ENCODE data around the gene TRAF6.

The TRAF6 gene

DNA sequence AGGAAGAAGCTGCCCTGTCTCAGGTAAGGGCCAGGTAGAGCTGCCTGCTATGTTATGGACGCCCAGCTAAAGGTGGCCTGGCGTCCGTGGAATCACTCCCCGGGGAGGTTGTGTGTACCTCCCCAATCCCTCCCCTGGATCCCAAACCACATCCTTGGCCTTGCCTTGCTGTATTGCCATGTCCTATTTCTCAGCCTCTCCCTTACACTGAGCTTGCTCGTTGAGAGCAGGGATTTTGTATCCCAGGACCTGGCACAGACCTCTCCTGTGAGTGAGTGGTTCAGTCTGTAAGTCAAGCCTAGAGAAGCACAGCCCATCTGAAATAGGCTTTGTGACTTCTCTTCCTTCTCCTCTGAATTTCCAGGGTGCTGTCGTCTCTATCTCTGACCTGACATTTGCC is 53.9 kb downstream of the TRAF6 start:
- DNase-seq, result no peak

DNA sequence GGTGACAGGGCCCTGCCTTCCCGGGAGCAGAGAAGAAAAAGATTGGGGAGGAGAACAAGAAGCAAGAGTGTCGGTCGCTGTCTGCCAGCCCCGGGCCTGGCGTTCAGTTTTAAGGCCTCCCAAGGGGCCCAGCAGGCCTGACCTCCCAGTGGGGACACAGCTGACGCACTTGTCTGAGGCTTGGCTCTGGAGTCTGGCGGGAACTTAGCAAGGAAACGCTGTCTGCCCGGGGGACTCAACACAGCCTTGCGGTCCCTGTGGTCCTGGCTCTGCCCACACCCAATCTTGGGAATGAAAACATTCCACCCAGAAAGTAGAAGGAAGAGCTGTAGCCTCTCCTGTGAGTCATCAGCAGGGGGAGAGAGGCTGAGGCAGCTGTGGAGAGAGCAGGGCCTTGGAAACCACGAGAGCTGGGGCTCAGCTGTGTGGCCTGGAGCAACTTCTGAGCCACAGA is 54.4 kb downstream of the TRAF6 start:
- DNase-seq, result peak; percentile 37 to 48

DNA sequence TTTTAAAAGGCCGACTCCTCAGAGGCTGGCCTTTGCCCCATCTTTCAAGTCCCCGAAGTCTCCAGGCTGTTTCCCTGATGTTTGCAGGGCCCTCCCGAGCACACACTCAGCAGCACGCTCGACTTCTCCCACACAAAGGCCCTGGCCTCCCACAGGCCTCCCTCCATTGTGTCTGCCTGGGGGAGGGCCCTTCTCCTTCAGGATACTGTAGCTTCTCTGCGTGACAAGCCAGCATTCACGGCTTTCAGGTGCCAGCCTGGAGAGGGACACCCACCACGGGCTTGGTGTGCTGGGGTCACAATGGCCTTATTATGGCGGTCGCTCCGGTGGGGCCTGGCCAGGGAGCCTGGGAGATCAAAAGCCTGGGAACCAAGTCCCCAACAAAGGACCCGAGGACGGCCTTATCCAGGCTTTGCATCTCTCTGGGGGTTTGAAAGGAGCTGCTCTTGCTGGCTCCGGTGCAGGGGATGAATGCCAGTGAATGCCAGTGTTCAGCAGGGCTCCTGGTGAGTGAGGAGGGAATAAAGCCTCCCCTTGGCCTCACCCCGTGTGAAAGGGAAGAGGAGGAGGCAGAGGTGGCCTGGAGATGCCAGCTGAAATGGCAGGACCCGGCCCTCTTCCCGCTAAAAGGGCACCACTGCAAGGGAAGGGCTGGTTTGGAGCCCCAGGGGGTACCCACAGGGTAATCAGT is 55.0 kb downstream of the TRAF6 start:
- no peak for DNase-seq

DNA sequence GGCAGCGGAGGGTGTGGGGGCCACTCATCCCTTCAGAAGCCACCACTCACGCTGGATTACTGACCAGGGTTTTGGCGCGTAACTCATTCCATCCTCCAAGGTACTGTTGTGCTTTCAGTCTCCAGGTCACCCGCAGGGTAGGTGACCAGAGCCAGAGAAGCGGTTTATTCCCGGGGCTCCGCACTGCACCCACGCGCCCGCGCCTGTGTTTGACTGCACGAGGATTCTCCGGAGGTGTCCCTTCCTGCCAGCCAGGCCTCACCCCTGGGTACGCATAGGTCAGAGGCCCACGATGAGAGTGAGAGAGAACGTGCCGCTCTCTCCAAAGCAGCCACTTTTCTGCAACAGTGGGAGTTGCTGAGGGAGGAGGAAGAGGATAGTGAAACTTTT is 55.5 kb downstream of the TRAF6 start:
- DNase-seq, result no peak

DNA sequence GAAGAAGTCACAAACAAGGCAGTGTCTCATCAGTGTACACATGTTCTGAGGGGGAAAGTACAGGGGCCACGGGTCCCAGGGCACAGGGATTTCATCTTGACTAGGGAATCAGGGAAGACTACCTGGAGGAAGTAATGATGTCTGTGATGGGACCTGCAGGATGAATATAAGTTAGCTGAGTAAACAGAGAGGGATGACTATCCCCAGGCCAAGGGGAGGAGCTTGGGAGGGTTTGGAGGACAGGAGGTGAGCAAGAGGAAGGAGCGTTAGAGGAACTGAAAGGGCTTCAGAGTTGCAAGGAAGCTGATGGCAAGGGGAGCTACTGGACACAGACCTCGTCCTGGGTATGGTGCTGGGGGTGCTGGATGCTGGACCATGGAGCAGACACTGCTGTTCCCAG is 56.4 kb downstream of the TRAF6 start:
- peak; percentile 23 to 35 for DNase-seq

DNA sequence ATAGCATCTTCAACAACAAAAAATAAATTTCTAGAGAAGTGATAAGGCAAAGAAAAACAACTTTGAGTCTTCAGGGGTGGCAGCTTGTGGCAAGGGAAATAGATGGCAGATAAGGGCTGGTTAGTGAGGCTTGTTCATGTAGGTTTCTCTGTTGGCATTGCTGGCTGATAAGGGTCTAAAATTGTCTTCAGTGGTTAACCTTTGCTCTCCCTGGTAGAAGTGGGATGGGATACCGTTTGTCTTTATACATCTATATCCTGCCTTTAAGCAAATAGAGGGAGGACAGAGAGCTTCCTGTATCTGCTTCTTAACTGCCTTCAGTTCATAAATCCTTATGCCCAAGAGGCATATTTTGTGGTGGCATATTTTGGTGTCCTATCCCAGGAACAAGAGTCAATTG is 57.1 kb downstream of the TRAF6 start:
- peak; percentile 22 to 53 for DNase-seq

DNA sequence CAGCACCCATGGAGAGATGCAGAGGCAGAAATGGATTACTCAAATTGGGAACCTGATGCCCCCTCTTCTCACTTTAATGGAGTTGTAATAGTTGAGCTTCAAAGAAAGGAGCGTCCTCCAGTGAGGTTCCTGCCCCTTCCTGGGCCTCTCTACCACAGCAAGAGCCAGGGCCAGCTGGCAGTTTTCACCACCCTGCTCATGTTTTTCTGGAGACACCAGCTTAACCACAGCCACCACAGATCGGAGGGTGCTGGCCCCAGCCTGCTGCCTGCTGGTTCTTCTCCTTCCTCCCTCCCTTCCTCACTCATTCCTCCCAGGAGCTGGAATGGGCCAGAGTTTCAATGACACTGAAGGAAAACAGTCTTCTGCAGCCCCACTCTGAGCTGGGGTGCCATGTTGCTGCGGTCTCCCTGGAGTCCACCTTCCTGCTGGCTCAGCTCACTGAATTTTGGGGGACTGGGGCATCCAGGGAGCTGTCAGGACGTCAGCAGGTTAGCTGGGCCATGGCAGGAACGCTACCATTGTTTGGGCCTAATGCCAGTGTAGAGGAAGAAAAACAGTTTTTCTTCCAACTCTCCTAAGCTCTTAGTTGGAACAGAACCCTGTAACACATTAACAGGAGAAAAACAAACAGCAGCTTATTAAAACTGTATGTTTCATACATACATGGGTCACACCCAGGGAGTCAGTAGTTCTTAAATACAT is 57.7 kb downstream of the TRAF6 start:
- peak; percentile 48 to 58 for DNase-seq

DNA sequence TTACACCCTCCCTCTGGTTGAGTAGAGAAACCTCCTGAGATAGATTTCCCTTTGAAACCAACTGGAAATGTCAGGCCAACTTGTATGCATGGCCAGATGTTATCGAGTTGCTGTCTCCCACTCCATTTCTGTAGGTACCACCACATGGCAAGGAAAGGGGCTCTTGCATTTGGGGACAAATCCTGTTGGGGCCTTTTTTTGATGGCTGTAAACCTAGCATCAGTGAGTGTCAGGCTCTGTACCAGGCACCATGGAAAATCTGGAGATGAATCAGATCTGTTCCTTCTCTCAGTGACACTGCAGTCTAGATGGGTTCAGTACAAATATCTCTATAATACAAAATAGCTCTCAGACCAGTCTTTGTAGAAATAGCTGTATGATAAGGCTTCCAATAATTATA is 58.4 kb downstream of the TRAF6 start:
- DNase-seq, result no peak

DNA sequence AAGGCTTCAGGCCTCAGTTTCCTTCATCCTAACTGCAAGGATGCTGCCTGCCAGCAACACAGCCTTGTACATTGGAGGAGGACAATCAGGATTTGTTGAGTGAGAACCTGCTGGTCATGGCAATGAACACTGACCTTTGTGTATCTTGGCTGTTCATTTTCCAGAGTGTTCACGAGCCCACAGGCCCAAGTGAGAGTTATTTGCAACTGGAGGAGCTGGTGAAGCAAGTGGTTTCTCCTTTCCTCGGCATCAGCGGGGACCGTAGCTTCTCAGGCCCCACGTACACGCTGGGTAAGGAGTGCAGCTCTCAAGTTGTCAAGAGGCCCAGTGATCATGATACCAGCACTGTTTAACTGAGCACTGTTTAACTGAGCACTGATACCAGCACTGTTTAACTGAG is 59.0 kb downstream of the TRAF6 start:
- DNase-seq, result no peak

DNA sequence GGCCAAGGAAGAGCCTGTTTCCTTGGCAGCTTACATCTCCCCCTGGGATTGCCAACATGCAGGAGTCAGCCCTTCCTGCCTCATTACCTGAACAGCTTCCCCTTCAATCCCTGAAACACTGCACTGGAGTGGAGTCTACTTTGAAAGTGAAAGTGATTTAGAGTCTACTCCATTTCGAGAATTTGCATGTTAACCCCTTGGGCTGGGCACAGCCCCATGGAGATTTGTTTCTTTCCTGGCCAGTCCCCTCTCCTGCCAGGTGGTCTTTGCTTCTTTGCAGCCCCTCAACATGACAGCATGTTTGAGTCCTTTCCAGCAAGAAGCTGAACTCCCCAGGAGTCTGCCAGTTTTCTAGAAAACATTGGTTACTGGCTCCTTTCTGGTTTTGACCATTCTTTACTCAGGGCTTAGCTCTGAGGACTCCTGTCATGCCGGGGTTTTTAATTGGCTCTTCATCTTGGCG is 59.9 kb downstream of the TRAF6 start:
- no peak for DNase-seq

DNA sequence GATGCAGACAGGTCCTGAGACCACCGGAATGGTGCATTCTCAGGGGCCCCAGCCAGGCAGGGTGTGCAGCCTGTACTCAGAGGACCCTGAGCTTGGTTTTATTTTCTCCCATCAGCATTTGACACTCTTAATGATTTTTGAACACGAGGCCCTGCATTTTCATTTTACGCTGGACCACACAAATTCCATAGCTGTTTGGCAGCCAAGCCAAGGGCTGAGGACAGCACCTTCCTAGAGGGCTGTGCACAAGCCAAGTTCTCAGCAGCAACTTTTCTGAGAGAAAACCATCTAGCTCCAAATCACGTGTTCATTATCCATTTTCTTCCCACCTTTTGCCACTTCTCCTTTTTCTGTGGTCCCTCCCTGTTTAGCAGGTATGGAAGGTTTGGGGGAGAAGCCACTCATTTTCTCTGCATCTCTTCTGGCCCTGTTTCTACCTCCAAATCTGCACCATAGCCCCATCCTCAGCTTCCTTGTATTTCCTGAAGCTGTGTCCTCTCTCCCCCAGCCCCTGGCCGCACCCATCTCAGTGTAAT is 60.4 kb downstream of the TRAF6 start:
- DNase-seq, result no peak

DNA sequence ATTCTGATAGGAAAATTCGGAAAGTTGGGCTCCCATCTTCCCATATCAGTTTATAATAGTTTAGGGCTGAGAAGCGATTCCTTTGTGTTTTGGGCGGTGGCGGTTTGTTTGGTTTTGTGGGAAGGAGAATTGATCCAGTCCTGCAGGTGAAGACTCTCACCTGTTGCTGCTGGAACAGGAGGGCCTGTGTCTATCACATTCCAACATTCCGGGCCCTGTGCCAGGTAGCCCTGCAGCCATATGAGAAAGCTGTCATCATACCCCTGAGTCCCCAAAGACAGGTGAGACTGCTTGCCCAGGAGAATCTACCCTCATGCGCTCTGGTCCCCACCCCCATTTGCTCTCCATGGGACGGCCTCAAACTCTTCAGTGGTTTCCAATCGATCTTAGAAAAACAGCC is 62.1 kb downstream of the TRAF6 start:
- DNase-seq, result no peak

DNA sequence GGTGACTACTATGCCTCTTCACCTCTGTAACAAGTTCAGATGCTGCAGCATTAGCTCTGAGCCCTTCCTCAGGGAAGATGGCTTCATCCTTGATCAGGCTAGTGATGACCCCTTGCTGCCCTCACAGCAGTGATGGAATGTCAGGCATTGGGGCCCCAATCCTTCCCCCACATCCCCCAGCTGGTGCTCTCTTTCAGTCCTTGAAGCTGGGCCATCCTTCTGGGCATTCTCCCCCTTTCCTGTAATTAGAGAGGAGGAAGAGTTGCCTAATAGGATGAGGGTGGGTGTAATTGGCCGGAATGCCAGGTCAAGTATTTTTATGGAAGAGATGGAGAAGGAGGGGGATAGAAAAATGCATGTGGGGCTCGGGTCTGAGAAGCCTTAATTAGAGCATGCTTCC is 62.6 kb downstream of the TRAF6 start:
- no peak for DNase-seq

DNA sequence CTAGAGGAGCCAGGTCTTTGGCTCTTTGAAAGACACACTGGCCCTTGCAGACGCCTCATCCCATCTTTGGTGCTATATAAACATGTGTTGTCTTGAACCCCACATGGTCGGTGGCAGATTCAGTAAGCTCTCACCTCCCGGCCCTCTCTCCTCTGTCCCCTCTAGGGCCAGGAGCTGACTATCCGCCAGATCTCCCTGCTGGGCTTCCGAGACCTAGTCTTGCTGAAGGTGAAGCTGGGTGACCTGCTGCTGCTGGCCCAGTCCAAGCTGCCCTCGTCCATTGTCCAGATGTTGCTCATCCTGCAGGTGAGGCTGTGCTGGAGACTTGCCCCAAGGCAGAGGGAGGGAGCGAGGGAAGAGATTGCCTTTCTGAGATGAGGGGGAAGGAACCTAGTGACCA is 63.9 kb downstream of the TRAF6 start:
- no peak for DNase-seq

DNA sequence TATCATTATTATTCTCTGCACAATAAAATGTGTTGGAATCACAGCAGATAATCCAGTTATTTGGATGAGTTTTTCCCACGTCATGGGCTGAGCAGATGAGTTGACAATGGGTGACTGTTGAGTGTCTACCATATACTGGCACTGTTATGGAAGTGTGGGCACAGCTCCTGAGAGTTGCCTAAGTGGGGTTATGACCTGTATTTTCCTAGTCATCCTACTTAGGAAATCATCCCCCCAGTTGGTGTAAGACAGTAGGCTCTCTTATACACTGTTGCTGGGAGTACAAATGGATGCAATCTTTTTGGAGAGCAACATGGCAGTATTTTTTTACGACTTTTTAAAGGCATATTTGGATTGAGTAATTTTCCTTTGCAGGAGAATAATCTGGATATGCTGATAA is 66.4 kb downstream of the TRAF6 start:
- no peak for DNase-seq

DNA sequence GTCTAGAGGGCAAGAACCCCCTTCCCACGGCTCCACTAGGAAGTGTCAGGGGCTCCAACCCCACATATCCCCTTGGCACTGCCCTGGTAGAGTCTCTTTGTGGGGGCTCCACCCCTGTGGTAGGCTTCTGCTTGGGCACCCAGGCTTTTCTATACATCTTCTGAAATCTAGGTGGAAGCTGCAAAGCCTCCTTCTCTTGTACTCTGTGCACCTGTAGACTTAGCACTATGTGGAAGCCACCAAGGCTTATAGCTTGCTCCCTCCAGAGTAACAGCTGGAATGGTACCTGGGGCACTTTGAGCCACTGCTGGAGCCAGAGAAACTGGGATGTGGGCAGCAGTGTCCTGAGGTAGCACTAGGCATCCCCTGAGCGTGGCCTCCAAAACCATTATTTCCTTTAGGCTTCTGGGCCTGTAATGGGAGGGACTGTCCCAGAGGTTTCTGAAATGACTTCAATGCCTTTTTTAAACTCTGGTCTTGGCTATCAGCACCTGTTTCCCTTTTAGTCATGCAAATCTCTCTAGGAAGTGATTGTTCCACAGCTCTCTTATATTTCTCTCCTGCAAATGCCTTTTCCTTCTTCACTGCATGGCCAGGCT is 68.4 kb downstream of the TRAF6 start:
- no peak for DNase-seq

DNA sequence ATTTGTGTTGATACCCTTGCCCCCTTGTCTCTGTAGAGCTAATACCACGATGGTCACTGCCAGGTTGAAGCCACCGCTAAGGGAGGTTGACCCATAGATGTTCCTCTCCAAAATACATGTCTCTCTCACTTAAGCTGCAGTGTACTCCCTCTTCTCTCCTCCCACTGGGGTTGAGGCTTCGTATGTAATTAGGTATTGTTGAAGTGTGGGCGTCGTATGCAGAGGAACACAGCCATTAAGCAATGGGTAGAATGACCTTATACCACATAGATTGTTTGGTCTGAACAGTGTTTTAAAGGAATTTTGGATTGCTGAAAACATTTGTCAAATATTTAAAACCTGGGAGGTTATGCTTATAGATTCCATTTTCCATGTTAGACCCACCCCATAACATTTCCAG is 71.9 kb downstream of the TRAF6 start:
- no peak for DNase-seq

DNA sequence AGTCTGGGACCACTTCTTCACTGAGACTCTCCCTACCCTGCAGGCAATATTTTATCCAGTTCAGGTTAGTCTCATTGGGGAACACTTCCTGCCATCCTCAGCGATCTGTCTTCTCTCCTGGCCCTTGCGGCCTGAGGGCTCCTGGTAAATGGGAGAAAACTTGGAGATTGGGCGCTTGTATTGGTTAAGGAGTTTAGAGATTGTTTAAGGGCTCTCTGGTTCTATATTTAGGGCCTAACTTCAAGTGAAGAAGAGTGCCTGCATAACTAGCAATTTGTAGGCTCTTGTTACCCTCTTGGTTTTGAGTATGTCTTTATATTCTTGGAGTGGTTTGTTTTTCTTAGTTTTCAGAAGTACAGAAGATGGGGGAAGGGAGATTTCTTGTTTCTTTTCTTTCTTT is 72.7 kb downstream of the TRAF6 start:
- no peak for DNase-seq

All from Kasumi-1 (cell line).